GM10266 (cell line): ENCODE data around the gene MAML3.

Source experiments
- DNase-seq: peaks from one replicate; pipeline ENCODE4 v3.0.0; 2012; ENCODE audit errors: extremely low spot score
- TF ChIP-seq, protein P1 (sequence below): IDR thresholded peaks from 2 replicates; pipeline ENCODE4 v1.5.1; 2012; ENCODE audit warnings: mild to moderate bottlenecking, low read depth; ENCODE audit not compliant: control insufficient read depth, insufficient read depth; ENCODE audit errors: missing control alignments

Gene MAML3

GRCh38 chr4:139968831-139969230 lies 185.2 kb downstream of the MAML3 start:
- DNase-seq, result no peak
- TF ChIP-seq, protein P1, sequence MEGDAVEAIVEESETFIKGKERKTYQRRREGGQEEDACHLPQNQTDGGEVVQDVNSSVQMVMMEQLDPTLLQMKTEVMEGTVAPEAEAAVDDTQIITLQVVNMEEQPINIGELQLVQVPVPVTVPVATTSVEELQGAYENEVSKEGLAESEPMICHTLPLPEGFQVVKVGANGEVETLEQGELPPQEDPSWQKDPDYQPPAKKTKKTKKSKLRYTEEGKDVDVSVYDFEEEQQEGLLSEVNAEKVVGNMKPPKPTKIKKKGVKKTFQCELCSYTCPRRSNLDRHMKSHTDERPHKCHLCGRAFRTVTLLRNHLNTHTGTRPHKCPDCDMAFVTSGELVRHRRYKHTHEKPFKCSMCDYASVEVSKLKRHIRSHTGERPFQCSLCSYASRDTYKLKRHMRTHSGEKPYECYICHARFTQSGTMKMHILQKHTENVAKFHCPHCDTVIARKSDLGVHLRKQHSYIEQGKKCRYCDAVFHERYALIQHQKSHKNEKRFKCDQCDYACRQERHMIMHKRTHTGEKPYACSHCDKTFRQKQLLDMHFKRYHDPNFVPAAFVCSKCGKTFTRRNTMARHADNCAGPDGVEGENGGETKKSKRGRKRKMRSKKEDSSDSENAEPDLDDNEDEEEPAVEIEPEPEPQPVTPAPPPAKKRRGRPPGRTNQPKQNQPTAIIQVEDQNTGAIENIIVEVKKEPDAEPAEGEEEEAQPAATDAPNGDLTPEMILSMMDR, result no peak

DNA sequence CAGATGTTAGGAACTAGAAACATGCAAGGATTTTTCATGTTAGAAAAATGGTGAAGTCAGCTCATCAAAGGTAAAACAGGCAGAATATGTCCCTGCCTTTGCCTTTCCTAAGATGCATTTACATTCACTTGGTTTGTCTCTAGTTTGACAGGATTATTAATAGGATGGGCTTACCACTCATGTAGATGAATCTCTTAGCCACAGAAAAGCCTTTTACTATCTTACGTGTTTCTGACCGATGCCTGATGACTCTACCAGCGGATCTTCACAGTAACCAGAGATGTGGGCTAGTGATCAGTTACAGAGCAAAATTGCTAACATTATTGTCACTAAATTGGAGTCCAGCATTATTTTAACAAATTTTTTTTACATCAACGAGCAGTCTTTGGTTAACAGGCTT lies 187.6 kb downstream of the MAML3 start:
- no peak for DNase-seq
- TF ChIP-seq, protein P1, result no peak

- no peak for DNase-seq
- TF ChIP-seq, protein P1, result no peak
Observed at GRCh38 chr4:139965789-139966188, 188.2 kb downstream of the MAML3 start.

GRCh38 chr4:139963708-139964107 lies 190.3 kb downstream of the MAML3 start:
- DNase-seq, result no peak
- TF ChIP-seq, protein P1, result no peak

DNA sequence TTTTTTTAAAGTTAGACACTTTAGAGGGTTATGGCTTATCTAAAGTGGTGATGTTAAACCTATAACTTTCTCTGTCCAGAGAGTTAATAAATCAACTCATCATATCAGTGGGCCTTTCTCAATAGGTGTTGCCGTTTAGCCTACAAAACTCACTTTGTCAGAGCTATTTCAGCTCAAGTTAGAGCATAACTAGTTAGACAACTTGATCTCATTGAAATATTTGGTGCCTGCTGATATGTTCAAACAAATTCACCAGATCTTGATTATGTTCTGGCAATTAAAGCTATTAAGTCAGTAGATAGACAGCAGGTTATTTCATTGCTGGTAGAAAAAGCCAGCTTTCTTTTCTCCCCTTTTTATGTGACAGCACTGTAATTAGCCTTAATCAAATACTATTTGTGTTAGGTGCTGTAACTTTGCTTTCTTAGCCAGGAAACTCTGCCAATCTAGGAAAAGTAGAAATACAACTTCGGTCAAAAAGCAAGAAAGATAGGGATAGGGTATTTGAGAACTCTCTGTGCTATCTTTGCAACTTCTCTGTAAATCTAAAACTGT lies 191.8 kb downstream of the MAML3 start:
- no peak for DNase-seq

DNA sequence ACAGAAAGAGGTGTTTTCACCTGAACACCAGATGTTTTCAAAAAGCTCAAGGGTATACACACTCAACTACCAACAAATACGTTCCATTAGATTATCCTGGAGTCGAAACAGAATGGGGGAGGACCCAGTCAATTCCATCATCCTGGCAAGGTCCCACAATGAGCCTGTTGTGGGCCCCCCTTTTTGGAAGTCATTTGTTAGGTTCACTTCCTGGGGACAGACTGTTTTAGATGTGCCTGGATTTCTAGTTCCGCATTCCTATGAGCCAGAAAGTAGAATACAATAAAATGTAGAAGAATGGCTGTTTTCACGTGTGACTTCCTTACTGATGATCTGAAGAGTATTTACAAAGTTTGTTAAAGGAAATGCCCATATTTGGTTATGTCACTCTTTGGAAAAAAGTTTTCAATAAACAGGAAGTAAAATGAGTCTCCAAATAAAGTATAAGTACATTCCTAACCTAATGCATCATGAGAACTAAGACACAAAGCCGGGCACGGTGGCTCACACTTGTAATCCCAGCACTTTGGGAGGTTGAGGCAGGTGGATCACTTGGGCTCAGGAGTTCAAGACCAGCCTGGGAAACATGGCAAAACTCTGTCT lies 192.5 kb downstream of the MAML3 start:
- TF ChIP-seq, protein P1, result no peak

More for the DNA sequence above, 191.8 kb downstream of the MAML3 start:
- TF ChIP-seq, protein P1, result no peak

GRCh38 chr4:139959396-139959795 lies 194.6 kb downstream of the MAML3 start:
- DNase-seq, result no peak
- TF ChIP-seq, protein P1, result no peak

More for the DNA sequence above, 192.5 kb downstream of the MAML3 start:
- DNase-seq, result no peak
